Endothelial cell of umbilical vein (primary cell): ENCODE results near the gene GPR137.

Experiments
- EZH2 ChIP-seq: IDR thresholded peaks from 2 replicates; pipeline ENCODE4 v1.6.1; 2012; ENCODE audit warnings: borderline replicate concordance, low read depth, mild to moderate bottlenecking, moderate library complexity, low read length, inconsistent platforms; ENCODE audit not compliant: severe bottlenecking
- FOS ChIP-seq: IDR thresholded peaks from 2 replicates; pipeline ENCODE4 v1.6.1; 2011; ENCODE audit warnings: mild to moderate bottlenecking, low read length, moderate library complexity, borderline replicate concordance; ENCODE audit not compliant: insufficient read depth
- GATA2 ChIP-seq: IDR thresholded peaks from 2 replicates; pipeline ENCODE4 v1.7.0; 2011; ENCODE audit warnings: low read depth, mild to moderate bottlenecking, moderate library complexity, mixed read lengths, low read length; ENCODE audit not compliant: insufficient read length, insufficient read depth
- JUN ChIP-seq: IDR thresholded peaks from 2 replicates; pipeline ENCODE4 v1.6.1; 2011; ENCODE audit warnings: borderline replicate concordance, low read depth; ENCODE audit not compliant: insufficient read length, insufficient read depth
- POLR2A ChIP-seq: IDR thresholded peaks from 2 replicates; pipeline ENCODE4 v1.6.1; 2012; ENCODE audit warnings: low read depth, mild to moderate bottlenecking, control low read depth, low read length
- POLR2AphosphoS5 ChIP-seq: IDR thresholded peaks from 2 replicates; pipeline ENCODE4 v1.6.1; 2012; ENCODE audit warnings: low read depth, mild to moderate bottlenecking, control low read depth, low read length, moderate library complexity; ENCODE audit not compliant: insufficient read depth
- TF ChIP-seq, protein P1 (sequence below), 2 donors: IDR thresholded peaks; 1 replicate in 1 of 2; 2 replicates in 1 of 2; pipeline ENCODE4 v1.5.1; 2011; ENCODE audit warnings: low read length in 2 of 2, mild to moderate bottlenecking in 2 of 2, moderate library complexity in 2 of 2, control low read depth in 1 of 2, inconsistent platforms in 1 of 2, low read depth in 1 of 2; ENCODE audit not compliant: insufficient read depth in 1 of 2; ENCODE audit errors: extremely low read depth in 1 of 2
- TF ChIP-seq, protein P2 (sequence below): IDR thresholded peaks from 2 replicates; pipeline ENCODE4 v1.6.1; 2011; ENCODE audit not compliant: insufficient read depth, insufficient read length

DNA sequence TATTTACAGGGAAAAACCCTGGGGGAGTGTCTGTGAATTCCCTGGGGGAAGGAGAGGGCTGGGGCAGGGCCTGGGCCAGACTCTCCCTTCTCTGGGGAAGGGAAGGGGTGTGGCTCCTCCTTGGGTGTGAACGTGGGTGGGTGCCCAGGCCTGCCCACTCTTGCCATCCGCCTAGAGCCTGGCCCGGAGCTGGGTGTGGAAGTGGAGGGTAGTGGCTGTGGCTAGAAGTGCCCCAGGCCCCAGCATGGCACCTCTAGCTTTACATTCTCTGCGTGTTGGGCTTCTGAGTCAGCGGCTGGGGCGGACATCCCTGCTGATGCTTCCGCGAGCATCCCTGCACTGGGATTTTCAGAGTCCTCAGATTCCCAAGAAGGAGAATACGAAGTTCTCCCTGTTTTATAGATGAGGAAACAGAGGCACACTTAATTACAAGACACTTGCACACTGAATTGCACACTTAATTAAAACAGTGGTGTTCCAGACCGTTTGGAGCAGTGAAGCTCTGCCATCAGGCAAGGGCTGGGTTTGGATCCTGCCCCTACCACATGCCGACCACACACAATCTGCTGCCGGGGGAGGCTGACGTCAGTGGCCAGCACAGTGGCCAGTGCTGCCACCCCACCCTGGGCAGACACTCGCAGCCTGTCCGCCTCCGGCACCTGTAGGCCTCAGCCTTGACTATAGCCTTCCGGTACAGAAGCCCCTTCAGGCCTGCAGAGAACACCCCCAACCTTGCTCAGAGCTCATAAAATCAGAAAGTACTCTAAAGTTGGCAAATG is 8.8 kb upstream of the GPR137 start:
- TF ChIP-seq JUN (no peak), POLR2A (no peak), EZH2 (no peak), FOS (no peak), POLR2AphosphoS5 (no peak), GATA2 (no peak)
- TF ChIP-seq, protein P1, sequence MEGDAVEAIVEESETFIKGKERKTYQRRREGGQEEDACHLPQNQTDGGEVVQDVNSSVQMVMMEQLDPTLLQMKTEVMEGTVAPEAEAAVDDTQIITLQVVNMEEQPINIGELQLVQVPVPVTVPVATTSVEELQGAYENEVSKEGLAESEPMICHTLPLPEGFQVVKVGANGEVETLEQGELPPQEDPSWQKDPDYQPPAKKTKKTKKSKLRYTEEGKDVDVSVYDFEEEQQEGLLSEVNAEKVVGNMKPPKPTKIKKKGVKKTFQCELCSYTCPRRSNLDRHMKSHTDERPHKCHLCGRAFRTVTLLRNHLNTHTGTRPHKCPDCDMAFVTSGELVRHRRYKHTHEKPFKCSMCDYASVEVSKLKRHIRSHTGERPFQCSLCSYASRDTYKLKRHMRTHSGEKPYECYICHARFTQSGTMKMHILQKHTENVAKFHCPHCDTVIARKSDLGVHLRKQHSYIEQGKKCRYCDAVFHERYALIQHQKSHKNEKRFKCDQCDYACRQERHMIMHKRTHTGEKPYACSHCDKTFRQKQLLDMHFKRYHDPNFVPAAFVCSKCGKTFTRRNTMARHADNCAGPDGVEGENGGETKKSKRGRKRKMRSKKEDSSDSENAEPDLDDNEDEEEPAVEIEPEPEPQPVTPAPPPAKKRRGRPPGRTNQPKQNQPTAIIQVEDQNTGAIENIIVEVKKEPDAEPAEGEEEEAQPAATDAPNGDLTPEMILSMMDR (IDR thresholded peaks at IDR 0.05; ENCODE audit: extremely low read depth in 1 of 2, insufficient read depth in 1 of 2, low read depth in 1 of 2, low read length in 2 of 2): no peak
- TF ChIP-seq, protein P2, sequence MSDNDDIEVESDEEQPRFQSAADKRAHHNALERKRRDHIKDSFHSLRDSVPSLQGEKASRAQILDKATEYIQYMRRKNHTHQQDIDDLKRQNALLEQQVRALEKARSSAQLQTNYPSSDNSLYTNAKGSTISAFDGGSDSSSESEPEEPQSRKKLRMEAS: no peak
